HEK293 (cell line): ENCODE measurements around the gene APOL3.

Experiments used
- CTCF ChIA-PET: fragments of 350-600 bp; formaldehyde crosslinking; extraction: SDS; loops from one replicate; lab custom pipeline; 2021; ENCODE audit warnings: antibody characterized with exemption; lab: Yijun Ruan, JAX
- POLR2A ChIA-PET: fragments of 300-600 bp; formaldehyde crosslinking; extraction: SDS; loops from one replicate; lab custom pipeline; 2020; ENCODE audit warnings: antibody characterized with exemption, inconsistent platforms; lab: Yijun Ruan, JAX
- H3K27ac ChIP-seq: fragments of 200-500 bp; sonication (Bioruptor generic); 2 replicates; pipeline ENCODE4 v1.5.1; 2014; ENCODE audit warnings: low read depth, low read length, control low read depth, inconsistent platforms; ENCODE audit errors: extremely low read depth
- H3K36me3 ChIP-seq, 2 experiments: fragments of 200-500 bp in 1 of 2; sonication (Bioruptor generic) in 1 of 2; 1 replicate in 1 of 2; 2 replicates in 1 of 2; pipeline ENCODE4 v1.5.1; 2014 to 2017; ENCODE audit warnings: inconsistent platforms in 2 of 2, low read length in 2 of 2; ENCODE audit not compliant: control insufficient read depth in 2 of 2, insufficient read depth in 1 of 2
- H3K4me1 ChIP-seq: fragments of 200-500 bp; sonication (Bioruptor generic); 2 replicates; pipeline ENCODE4 v1.5.1; 2014; ENCODE audit warnings: mild to moderate bottlenecking, low read length, inconsistent platforms; ENCODE audit not compliant: control insufficient read depth, insufficient read depth
- H3K4me3 ChIP-seq: 2 replicates; pipeline ENCODE4 v1.5.1; 2011; ENCODE audit warnings: low read depth, mild to moderate bottlenecking, control low read depth, low read length, moderate library complexity
- H3K9me3 ChIP-seq: fragments of 200-500 bp; sonication (Bioruptor generic); 2 replicates; pipeline ENCODE4 v1.5.1; 2014; ENCODE audit warnings: low read depth, low read length, inconsistent platforms; ENCODE audit not compliant: control insufficient read depth, insufficient read depth
- GFI1B ChIP-seq: fragments of 450-650 bp; formaldehyde crosslinking; IDR thresholded peaks from 2 replicates; pipeline ENCODE4 v1.5.1; 2016; ENCODE audit warnings: missing biosample characterization, missing genetic modification characterization
- KLF10 ChIP-seq: fragments of 450-650 bp; IDR thresholded peaks from 2 replicates; pipeline ENCODE4 v1.5.1; 2018; ENCODE audit warnings: missing biosample characterization, mild to moderate bottlenecking, missing genetic modification characterization
- KLF16 ChIP-seq: fragments of 450-650 bp; formaldehyde crosslinking; IDR thresholded peaks from 2 replicates; pipeline ENCODE4 v1.5.1; 2017; ENCODE audit warnings: missing biosample characterization, missing genetic modification characterization
- ZBTB1 ChIP-seq: fragments of 450-650 bp; formaldehyde crosslinking; IDR thresholded peaks from 2 replicates; pipeline ENCODE4 v1.5.1; 2016; ENCODE audit warnings: missing biosample characterization, missing genetic modification characterization
- ZFP37 ChIP-seq: fragments of 450-650 bp; formaldehyde crosslinking; IDR thresholded peaks from 2 replicates; pipeline ENCODE4 v1.5.1; 2016; ENCODE audit warnings: missing biosample characterization, missing genetic modification characterization
- ZFP69B ChIP-seq: fragments of 450-650 bp; formaldehyde crosslinking; IDR thresholded peaks from 2 replicates; pipeline ENCODE4 v1.5.1; 2016; ENCODE audit warnings: missing biosample characterization, missing genetic modification characterization
- ZNF132 ChIP-seq: fragments of 450-650 bp; formaldehyde crosslinking; IDR thresholded peaks from 2 replicates; pipeline ENCODE4 v1.5.1; 2017; ENCODE audit warnings: missing biosample characterization, missing genetic modification characterization, borderline replicate concordance
- ZNF138 ChIP-seq: fragments of 450-650 bp; formaldehyde crosslinking; IDR thresholded peaks from 2 replicates; pipeline ENCODE4 v1.5.1; 2016; ENCODE audit warnings: missing biosample characterization, missing genetic modification characterization, borderline replicate concordance
- ZNF354C ChIP-seq: fragments of 450-650 bp; formaldehyde crosslinking; IDR thresholded peaks from 2 replicates; pipeline ENCODE4 v1.5.1; 2016; ENCODE audit warnings: missing biosample characterization, missing genetic modification characterization, low read depth, borderline replicate concordance
- ZNF654 ChIP-seq: fragments of 450-650 bp; formaldehyde crosslinking; IDR thresholded peaks from 2 replicates; pipeline ENCODE4 v1.5.1; 2016; ENCODE audit warnings: low read depth, missing biosample characterization, missing genetic modification characterization
- ZNF701 ChIP-seq: fragments of 450-650 bp; formaldehyde crosslinking; IDR thresholded peaks from 2 replicates; pipeline ENCODE4 v1.5.1; 2016; ENCODE audit warnings: missing biosample characterization, missing genetic modification characterization
- TF ChIP-seq, protein P1 (sequence below): fragments of 450-650 bp; formaldehyde crosslinking; IDR thresholded peaks from 2 replicates; pipeline ENCODE4 v1.5.1; 2016; ENCODE audit warnings: missing biosample characterization, missing genetic modification characterization
- TF ChIP-seq, protein P2 (sequence below): fragments of 450-650 bp; formaldehyde crosslinking; IDR thresholded peaks from 2 replicates; pipeline ENCODE4 v1.5.1; 2017; ENCODE audit warnings: missing biosample characterization, missing genetic modification characterization
- TF ChIP-seq, protein P3 (sequence below): fragments of 450-650 bp; formaldehyde crosslinking; IDR thresholded peaks from 2 replicates; pipeline ENCODE4 v1.5.1; 2016; ENCODE audit warnings: missing biosample characterization, missing genetic modification characterization
- TF ChIP-seq, protein P4 (sequence below): fragments of 450-650 bp; formaldehyde crosslinking; IDR thresholded peaks from 2 replicates; pipeline ENCODE4 v1.5.1; 2016; ENCODE audit warnings: missing biosample characterization, missing genetic modification characterization
- TF ChIP-seq, protein P5 (sequence below): fragments of 450-650 bp; formaldehyde crosslinking; IDR thresholded peaks from 2 replicates; pipeline ENCODE4 v1.5.1; 2016; ENCODE audit warnings: missing biosample characterization, missing genetic modification characterization

Gene APOL3

DNA sequence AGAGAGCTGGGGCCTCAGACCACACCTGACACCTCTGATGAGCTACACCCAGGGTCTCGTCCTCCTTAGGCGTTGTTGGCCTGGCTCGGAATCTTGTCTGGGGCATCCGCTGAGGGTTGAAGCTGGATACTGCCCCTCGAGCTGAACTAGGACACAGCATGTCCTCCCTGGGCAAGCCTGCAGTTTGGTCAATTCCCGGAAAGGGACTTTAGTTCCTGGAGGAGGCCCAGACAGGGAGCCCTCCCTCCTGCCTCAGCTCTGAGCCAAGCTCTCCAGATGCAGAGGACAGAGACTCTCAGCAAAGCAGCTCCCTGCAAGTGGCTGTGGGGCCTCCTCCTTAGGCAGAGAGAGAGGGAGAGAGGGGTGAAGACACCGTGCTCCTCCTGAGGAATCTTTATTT is 4.9 kb downstream of the APOL3 start:
- TF ChIP-seq ZFP69B (tag by site-specific recombination) (no peak), ZNF354C (tag by site-specific recombination) (no peak)
- ChIA-PET CTCF (interaction anchor here (0.6 to 1.3 kb wide), 2 partner anchors 22 to 59 kb away, joined by 4 to 12 read pairs; no protein-coding TSS in a partner anchor), POLR2A (interaction anchor here (0.7 kb wide), 1 partner anchor 84 kb away, joined by 3 read pairs; the partner anchor contains the start of gene APOL2)
- Histone ChIP-seq H3K27ac (no peak overlapping the region), H3K4me1 (no peaks in the 10 kb centered on the region), H3K4me3 (no peak overlapping the region), H3K9me3 (no peaks in the 10 kb centered on the region), H3K36me3 (no peaks in the 10 kb centered on the region)

DNA sequence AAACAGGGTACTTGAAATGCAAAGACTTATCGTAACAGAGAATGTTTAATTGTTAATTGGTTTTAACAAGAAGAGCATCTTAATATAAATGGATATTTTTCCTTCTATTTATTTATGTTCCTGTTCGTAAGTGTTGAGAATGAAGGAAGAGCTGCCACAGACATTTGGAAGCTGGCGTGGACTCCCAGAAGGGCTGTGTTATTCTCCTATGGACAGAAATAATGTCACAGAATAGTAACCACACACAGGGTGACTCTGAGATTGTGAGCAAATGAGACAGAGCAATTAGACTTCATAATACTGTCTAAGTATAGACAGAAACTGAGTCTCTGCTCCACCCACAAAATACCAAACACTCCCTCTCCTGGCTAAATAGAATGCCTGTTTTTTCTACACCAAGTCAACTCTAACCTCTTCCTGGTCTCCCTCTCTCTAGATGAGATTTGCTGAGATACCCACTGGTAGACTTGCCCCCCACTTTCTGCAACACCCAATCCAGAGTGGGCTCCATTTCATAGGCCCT is 6.1 kb downstream of the APOL3 start:
- Histone ChIP-seq H3K27ac (no peak overlapping the region), H3K4me3 (no peak overlapping the region), H3K36me3 (no peaks in the 10 kb centered on the region), H3K9me3 (no peaks in the 10 kb centered on the region), H3K4me1 (no peaks in the 10 kb centered on the region)
- ChIA-PET POLR2A (no interaction called here), CTCF (interaction anchor here (1.2 to 1.3 kb wide), 2 partner anchors 23 to 332 kb away, joined by 4 read pairs; no protein-coding TSS in a partner anchor)
- no peak for TF ChIP-seq KLF16 (tag by site-specific recombination)
- no peak for TF ChIP-seq ZNF138 (tag by site-specific recombination)
- TF ChIP-seq ZNF654: no peak
- TF ChIP-seq, protein P1, sequence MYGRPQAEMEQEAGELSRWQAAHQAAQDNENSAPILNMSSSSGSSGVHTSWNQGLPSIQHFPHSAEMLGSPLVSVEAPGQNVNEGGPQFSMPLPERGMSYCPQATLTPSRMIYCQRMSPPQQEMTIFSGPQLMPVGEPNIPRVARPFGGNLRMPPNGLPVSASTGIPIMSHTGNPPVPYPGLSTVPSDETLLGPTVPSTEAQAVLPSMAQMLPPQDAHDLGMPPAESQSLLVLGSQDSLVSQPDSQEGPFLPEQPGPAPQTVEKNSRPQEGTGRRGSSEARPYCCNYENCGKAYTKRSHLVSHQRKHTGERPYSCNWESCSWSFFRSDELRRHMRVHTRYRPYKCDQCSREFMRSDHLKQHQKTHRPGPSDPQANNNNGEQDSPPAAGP: no peak
- TF ChIP-seq, protein P2, sequence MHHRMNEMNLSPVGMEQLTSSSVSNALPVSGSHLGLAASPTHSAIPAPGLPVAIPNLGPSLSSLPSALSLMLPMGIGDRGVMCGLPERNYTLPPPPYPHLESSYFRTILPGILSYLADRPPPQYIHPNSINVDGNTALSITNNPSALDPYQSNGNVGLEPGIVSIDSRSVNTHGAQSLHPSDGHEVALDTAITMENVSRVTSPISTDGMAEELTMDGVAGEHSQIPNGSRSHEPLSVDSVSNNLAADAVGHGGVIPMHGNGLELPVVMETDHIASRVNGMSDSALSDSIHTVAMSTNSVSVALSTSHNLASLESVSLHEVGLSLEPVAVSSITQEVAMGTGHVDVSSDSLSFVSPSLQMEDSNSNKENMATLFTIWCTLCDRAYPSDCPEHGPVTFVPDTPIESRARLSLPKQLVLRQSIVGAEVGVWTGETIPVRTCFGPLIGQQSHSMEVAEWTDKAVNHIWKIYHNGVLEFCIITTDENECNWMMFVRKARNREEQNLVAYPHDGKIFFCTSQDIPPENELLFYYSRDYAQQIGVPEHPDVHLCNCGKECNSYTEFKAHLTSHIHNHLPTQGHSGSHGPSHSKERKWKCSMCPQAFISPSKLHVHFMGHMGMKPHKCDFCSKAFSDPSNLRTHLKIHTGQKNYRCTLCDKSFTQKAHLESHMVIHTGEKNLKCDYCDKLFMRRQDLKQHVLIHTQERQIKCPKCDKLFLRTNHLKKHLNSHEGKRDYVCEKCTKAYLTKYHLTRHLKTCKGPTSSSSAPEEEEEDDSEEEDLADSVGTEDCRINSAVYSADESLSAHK (tag by site-specific recombination): no peak
- TF ChIP-seq ZBTB1 (tag by site-specific recombination): no peak

DNA sequence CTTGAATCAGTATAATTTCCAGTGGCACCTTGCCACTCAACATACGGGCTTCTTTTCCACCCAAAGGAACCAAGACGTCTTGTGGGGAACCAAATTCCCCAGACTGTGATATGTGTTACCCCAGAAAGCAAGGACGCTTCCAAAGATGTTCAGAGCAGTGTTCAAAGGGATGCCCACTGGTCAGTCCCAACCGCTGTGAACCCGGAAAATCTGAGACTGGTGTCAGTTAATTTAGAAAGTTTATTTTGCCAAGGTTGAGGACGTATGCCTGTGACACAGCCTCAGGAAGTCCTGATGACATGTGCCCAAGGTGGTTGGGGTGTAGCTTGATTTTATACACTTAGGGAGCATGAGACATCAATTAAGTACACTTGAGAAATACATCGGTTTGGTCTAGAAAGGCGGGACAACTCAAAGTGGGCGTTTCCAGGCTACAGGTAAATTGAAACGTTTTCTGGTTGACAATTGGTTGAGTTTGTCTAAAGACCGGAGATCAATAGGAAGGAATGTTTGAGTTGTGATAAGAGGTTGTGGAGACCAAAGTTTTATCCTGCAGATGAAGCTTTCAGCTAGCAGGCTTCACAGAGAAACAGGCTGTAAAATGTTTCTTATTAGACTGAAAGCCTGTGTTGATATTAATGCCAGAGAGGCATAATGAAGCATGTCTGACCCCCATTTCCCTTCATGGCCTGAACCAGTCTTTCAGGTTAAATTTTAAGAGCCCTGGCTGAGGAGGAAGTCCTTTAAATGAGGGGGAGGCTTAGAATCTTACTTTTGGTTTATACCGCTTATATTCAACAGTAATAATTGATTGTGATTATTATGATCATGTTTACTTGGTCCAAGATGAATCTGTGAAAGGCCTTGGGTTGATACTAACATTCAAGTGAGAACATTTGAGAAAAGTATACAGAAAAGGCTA is 6.8 kb downstream of the APOL3 start:
- H3K4me1 ChIP-seq: no peaks in the 10 kb centered on the region
- CTCF ChIA-PET: interaction anchor here (0.5 to 2.6 kb wide), 5 partner anchors 26 to 938 kb away, joined by 3 to 19 read pairs (median 4); no protein-coding TSS in a partner anchor
- POLR2A ChIA-PET: no interaction called here

More for the DNA sequence above, 6.8 kb downstream of the APOL3 start:
- TF ChIP-seq ZNF132 (tag by site-specific recombination): no peak
- TF ChIP-seq, protein P3, sequence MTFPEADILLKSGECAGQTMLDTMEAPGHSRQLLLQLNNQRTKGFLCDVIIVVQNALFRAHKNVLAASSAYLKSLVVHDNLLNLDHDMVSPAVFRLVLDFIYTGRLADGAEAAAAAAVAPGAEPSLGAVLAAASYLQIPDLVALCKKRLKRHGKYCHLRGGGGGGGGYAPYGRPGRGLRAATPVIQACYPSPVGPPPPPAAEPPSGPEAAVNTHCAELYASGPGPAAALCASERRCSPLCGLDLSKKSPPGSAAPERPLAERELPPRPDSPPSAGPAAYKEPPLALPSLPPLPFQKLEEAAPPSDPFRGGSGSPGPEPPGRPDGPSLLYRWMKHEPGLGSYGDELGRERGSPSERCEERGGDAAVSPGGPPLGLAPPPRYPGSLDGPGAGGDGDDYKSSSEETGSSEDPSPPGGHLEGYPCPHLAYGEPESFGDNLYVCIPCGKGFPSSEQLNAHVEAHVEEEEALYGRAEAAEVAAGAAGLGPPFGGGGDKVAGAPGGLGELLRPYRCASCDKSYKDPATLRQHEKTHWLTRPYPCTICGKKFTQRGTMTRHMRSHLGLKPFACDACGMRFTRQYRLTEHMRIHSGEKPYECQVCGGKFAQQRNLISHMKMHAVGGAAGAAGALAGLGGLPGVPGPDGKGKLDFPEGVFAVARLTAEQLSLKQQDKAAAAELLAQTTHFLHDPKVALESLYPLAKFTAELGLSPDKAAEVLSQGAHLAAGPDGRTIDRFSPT (tag by site-specific recombination): no peak
- TF ChIP-seq, protein P4, sequence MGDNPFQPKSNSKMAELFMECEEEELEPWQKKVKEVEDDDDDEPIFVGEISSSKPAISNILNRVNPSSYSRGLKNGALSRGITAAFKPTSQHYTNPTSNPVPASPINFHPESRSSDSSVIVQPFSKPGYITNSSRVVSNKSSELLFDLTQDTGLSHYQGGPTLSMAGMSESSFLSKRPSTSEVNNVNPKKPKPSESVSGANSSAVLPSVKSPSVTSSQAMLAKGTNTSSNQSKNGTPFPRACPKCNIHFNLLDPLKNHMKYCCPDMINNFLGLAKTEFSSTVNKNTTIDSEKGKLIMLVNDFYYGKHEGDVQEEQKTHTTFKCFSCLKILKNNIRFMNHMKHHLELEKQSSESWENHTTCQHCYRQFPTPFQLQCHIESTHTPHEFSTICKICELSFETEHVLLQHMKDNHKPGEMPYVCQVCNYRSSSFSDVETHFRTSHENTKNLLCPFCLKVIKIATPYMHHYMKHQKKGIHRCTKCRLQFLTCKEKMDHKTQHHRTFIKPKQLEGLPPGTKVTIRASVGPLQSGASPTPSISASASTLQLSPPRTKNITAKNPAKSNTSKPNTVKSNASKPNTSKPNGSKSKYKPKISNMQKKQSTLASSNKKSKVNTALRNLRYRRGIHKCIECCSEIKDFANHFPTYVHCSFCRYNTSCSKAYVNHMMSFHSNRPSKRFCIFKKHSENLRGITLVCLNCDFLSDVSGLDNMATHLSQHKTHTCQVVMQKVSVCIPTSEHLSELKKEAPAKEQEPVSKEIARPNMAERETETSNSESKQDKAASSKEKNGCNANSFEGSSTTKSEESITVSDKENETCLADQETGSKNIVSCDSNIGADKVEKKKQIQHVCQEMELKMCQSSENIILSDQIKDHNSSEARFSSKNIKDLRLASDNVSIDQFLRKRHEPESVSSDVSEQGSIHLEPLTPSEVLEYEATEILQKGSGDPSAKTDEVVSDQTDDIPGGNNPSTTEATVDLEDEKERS: no peak
- no peak for TF ChIP-seq KLF16 (tag by site-specific recombination)
- TF ChIP-seq KLF10 (tag by site-specific recombination): no peak
- TF ChIP-seq GFI1B: no peak
- TF ChIP-seq, protein P5, sequence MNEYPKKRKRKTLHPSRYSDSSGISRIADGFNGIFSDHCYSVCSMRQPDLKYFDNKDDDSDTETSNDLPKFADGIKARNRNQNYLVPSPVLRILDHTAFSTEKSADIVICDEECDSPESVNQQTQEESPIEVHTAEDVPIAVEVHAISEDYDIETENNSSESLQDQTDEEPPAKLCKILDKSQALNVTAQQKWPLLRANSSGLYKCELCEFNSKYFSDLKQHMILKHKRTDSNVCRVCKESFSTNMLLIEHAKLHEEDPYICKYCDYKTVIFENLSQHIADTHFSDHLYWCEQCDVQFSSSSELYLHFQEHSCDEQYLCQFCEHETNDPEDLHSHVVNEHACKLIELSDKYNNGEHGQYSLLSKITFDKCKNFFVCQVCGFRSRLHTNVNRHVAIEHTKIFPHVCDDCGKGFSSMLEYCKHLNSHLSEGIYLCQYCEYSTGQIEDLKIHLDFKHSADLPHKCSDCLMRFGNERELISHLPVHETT (tag by site-specific recombination): no peak
- TF ChIP-seq ZFP37: no peak
- no peak for TF ChIP-seq ZNF701
- Histone ChIP-seq H3K36me3 (no peaks in the 10 kb centered on the region), H3K27ac (no peak overlapping the region), H3K4me3 (no peak overlapping the region), H3K9me3 (no peaks in the 10 kb centered on the region)
